Activated CD8-positive, alpha-beta memory T cell treated with anti-CD3 and anti-CD28 coated beads for 1 hour (primary cell): ENCODE measurements around the gene EPB41L5.

Experiments used
- DNase-seq, 2 donors: peaks; one replicate each; pipeline ENCODE4 v3.0.0-alpha.2; 2020; ENCODE audit warnings: low read depth in 1 of 2; ENCODE audit errors: extremely low read depth in 1 of 2

The EPB41L5 gene

GRCh38 chr2:120223034-120223912 lies 210.4 kb downstream of the EPB41L5 start, which contains the start of gene TMEM185B:
TMEM185B (minus strand) TSS chr2:120223400; CDS start chr2:120222976, 424 bp downstream.
- DNase-seq = peak; percentile 49 to 84

GRCh38 chr2:120224256-120224655 lies 211.4 kb downstream of the EPB41L5 start:
- DNase-seq = no peak

GRCh38 chr2:120224735-120225548 lies 212.1 kb downstream of the EPB41L5 start:
- DNase-seq = no peak

- no peak for DNase-seq
These were observed 212.7 kb downstream of the EPB41L5 start for GRCh38 chr2:120225549-120226065.

GRCh38 chr2:120226316-120226715 lies 213.4 kb downstream of the EPB41L5 start:
- DNase-seq = no peak

GRCh38 chr2:120227111-120227991 lies 214.5 kb downstream of the EPB41L5 start:
- no peak for DNase-seq

- no peak for DNase-seq
These were observed 215.6 kb downstream of the EPB41L5 start for GRCh38 chr2:120228503-120228902.
